HG02623 (cell line): ENCODE data around the gene ARTN.

Experiments
- ATAC-seq: cut with Tn5 transposase; IDR thresholded peaks from one replicate; pipeline ENCODE4 v1.9.1; 2021; ENCODE audit warnings: moderate library complexity; ENCODE audit not compliant: unreplicated experiment

ARTN gene

DNA sequence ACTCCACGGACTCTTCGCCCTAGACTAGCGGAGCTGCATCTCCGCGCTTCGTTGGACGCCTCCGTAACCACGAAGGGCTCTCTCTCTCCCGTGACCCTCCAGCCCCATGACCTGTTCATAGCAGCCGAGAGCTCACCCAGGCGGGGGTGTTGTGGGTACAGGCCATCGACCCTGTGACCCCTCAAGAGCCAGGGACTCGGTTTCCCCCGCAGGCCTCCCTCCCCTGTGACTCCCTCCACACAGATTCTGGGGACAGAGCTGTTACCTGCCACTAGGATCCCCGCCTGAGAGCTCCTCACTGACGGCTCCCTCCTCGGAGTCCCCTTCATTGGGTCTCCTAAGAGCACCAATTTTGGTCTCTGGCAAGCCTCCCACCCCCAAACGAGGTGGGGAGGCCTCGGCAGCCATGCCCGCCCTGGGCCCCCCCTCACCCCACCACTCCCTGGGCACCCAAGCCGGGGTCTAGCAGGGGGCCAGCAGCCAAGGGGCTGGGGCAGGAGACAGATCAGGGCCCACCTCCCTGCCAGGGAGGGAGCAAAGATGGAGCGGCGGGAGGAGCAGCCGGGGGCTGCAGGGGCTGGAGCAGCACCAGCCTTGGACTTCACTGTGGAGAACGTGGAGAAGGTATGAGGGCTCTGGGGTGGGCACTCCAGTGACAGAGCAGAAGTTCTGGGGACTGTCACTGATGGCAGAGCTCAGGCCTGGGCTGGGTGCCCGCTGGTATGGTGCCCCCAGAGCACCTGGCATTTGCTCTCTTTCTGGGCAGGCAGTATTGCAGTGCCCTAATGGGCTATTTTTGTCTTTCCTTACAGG is 13.7 kb downstream of the ARTN start:
- peak; percentile 16 for ATAC-seq

DNA sequence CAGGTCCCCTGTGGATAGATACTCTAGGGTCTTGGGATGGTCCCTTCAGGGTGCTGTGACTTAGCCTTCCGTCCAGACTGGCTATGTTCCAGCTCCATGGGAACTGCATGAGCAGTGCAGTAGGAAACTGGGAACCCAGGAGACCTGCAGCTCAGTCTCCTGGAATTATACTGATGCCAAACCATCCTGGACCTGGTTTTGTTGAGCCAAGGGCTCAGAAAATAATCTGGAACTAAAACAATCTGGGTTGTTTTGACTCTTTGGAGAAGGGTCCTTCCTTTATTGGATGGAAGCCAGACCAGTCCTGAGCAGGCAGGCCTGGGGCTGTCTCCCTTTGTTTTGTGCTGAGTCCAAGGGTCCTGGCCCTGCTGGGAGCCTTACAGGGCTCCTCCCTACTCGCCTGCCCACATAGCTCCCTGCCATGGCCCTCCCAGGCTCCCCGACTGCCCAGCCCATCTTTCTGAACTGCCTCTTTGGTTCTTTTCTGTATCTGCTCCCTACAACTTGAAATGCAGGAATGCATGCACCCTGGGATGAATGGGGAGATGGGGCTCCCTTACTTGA is 14.4 kb downstream of the ARTN start:
- no peak for ATAC-seq

DNA sequence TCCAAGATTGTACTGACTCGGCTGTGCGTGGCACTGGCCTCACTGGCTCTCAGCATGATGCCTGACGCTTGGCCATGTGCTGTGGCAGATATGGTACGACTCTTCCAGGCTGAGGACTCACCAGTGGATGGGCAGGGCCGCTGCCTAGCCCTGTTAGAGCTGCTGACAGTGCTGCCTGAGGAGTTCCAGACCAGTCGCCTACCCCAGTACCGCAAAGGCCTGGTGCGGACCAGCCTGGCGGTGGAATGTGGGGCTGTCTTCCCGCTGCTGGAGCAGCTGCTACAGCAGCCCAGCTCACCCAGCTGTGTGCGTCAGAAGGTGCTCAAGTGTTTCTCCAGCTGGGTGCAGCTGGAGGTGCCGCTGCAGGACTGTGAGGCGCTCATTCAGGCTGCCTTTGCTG is 16.1 kb downstream of the ARTN start:
- no peak for ATAC-seq

DNA sequence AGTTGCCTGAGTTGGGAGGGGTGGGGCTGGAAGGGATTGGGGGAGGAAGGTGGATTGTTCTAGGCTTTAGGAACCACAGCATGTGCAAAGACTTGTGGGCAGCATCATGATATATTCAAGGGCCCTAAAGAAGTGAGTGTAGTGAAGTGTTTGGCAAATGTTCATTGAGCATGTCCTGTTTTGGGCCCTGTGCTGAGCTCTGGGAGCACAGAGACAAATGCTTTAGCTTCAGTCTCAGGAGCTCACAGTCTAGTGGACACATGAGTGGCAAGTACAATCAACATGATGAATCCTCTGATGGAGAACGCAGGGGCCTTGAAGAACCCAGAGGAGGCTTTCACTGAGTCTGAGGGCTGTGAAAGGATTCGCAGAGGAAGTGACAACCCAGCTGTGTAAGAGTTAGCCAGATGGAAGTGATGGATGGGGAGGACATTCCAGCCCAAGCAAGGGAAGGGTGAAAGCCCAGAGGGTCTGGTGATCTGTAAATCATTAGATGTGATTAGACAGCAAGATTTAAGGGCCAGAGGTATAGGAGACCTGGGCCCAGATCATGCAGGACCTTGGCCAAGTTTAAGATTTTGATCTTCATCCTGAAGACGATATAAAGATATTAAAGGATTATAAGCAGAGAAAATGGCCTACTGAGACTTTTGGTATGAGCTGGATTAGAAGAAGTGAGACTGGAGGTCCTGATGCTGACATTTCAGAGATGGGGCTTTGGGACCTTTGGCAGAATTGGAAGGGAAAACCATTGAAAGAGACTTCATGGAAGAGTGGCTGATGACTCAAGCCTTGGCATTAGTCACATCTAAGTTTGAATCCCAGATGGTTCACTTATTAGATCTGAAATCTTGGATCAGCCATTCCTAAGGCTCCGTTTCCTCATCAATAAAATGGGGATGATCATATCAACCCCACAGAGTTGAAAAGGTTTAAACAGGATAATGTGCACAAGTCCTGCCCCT is 17.7 kb downstream of the ARTN start:
- ATAC-seq: no peak

DNA sequence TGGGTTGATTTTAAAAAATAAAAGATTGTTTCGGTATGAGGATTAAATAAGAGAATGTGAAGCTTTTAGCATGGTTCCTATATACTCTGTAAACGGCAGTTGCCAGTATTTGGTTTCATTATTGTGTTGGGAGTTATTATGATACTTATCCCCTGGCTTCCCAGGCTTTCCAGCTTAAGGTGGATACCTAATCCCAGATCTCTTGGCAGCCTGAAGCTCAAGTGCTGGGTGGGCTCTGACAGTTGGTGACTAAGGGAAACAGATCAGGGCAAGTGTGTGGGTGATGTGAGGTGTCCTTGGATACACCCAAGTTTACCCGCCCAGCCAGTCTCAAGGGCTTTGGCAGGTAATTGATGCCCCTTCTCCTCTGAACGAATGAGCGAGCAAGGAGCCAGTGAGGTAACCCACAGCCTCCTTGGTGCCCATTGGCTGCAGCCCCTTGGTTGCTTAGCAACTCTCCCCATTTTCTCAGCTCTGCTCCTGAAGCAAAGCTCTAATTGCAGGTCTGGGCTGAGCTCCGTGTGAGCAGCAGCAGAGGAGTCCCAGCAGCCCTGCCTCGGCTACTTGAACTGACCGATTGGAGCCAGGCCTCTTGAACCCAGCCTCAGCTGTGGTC is 19.2 kb downstream of the ARTN start:
- ATAC-seq: no peak

DNA sequence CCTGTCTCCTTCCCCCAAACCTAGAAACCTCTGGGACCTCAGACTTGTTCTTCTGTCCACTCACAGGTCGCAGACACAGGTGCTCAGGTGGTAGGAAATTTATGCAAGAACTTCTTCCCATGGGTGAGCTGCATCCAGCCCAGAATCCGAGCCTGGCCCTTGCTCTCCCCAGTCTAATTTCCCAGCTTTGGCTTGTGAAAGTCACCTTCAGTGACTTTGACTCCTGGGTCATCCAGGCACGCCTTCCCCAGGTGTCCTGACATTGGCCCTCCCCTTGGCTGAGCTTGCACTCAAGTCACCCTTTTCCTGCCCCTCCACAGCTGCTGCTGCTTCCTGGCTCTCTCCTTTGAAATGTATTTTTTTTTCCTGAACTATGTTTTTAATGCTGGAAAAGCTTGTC is 19.8 kb downstream of the ARTN start:
- ATAC-seq: no peak

DNA sequence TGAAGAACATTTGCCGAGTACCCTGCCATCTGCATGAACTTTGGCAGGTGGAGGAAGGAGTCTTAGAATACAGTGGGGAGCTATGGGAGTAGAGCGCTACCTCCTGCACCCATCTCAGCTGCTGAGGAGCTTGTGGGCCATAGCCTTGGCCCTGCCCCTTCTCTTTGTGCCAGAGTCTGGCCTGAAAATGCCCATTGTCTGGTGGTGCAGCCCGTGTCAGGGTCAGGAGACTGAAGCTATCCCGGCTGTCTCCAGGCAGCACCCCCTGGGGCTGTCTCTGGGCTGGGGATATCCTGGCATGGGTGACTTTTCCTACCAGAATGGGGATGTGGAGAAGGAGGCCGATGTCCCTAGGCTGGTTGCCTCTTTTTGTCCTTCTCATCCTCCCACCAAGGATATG is 20.4 kb downstream of the ARTN start:
- no peak for ATAC-seq

DNA sequence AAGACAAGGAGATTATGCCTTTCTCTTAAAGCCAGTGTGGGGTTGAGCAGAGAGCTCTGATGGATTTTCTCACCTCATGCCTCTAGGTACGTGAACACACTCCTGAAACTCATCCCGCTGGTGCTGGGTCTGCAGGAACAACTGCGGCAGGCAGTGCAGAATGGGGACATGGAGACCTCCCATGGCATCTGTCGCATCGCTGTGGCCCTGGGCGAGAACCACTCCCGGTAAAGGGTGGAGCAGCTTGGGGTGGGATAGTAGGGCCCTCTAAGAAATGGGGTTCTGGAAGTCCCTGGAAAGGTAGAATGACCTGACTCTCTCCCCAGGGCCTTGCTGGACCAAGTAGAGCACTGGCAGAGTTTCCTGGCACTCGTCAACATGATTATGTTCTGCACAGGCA is 22.6 kb downstream of the ARTN start:
- ATAC-seq: no peak

DNA sequence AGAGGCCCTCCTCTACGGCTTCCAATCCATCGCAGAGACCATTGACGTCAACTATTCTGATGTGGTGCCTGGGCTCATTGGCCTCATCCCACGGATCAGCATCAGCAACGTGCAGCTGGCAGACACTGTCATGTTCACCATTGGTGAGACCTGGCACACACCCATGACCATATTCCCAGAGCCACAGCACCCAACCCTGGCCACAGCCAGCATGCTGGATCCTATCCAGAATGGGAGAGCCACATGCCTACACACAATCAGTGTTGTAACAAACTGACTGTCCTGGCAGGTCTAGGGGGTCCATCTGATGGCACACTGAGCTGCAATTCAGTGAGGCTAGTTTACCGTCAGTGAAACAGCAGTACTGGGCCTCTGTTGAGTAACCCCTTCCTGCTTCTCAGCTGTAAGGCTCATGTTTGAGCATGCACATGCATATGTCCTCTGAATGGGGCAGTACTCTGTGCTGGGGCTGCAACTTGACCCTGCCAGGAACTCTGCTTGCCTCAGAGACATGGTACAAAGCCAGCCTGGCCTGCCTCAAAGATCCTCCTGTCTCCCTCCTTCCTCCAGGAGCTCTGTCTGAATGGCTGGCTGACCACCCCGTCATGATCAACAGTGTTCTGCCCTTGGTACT is 23.9 kb downstream of the ARTN start:
- ATAC-seq: no peak

DNA sequence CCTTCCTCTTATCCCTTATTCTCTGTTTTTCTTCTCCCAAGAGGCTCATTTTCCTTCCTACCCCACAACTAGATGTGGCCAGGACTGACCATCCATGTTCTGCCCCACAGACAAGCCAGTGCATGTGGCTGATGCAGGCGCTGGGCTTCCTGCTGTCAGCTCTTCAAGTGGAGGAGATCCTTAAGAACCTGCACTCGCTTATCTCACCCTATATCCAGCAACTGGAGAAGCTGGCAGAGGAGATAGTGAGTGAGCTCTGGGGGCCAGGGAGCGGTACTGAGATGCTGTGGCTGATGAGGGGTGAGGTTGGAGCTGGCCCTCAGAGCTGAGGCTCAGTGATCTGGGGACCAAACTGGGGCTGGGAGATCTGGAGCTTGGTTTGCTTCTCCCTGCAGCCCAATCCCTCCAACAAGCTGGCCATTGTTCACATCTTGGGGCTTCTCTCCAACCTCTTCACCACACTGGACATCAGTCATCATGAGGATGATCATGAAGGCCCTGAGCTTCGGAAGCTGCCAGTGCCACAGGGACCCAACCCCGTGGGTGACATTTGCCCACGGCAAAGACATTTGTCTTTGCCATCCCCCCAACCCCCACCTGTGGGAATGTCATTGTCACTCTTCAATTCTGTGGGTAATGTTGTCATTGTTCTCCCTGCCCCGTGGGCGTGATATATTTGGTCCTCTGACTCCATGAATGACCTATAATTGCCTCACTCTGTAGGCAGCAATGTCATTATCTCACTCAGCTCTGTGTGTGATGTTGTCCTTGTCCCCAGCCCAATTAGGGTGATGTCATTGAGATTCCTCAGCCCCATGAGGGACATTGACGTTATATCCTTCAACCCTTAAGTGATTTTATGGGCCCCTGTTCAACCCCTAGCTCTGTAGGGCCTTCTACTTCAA is 25.0 kb downstream of the ARTN start:
- ATAC-seq: no peak

DNA sequence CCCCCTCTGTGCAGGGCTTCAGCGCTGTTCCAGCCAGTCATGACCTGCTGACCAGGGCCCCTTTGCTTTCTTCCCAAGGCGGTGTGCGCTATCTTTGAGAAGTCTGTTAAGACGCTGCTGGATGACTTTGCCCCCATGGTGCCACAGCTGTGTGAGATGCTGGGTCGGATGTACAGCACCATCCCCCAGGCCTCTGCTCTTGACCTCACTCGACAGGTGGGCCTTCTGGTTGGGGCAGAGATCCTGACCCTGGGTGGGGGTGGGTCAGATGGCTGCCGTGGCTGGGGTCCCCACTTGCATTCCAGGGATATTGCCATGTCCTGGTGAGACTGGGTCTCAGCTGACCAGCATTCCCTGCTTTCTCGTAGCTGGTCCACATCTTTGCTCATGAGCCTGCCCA is 27.2 kb downstream of the ARTN start:
- ATAC-seq: no peak

DNA sequence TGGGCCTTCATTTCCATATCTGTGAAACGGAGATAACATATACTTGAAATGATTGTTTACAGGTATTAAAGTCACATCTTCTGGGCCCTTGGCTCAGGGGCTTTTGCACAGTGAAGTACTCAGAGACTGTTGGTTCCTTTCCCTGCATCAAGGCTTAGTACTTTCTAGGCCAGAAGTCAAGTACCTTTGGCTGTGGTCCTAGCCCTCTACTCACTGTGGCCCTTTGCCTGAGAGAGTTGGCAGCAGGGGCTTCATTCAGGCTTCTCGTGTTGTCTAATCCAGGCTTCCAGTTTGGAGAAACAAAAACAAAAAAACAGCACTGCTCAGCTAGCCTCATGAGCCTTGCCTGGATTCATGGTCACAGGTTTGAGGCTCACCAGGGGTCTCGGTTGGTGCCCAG is 28.1 kb downstream of the ARTN start:
- ATAC-seq: no peak

DNA sequence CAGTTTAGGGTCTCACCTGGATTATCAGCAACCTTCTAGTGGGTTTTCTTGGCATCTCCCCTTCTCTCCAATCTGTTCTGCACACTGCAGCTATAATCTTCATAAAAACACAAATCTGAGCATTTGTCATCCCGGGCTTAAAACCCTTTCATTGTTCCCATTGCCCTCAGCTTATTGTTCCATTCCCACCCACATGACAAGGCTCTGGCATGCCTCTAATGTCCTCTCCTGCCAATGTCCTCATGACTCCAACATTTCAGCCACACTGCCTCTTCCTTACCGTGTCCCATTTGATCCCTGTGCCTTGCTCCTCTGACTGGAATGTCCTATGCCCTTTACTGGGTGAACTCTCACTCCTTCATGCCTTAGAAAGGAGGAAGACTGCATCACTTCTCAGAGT is 28.7 kb downstream of the ARTN start:
- ATAC-seq: no peak

DNA sequence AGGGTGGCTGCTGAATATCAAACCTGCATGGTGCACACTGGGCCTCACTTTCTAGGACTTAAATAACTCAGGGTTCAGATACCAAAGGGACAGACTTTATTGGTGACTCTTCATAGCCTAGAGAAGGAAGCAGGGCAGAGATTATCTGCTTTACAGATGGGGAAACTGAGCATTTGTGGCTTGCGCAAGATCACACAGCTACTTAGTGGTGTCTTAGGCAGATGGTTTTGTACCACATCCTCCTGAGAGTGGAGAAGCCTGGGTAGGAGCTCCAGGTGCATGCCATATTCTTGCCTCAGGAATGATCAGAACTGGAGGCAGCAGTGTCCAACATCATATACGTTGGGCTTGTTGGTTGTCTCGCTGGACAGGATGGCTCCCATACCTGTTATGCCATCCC is 29.4 kb downstream of the ARTN start:
- no peak for ATAC-seq

DNA sequence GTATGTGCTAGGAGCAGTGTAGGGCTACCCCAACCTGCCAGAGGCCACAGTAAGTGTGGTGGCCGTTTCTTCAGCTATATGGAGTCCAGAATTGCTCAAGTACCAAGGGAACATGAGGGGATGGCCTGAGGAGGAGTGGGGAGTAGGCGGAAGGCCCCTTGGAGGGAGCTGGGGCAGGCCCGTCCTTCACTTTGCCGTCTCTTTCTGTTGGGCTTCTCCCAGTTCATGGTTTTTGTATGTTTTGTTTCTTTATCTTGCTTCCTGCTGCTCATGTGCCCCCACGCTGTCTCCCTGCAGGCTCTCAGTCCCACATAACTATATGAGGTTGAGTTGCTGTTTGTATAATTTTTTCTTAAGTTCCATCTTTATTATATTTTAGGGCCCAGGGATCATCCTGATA is 30.3 kb downstream of the ARTN start:
- ATAC-seq: no peak

DNA sequence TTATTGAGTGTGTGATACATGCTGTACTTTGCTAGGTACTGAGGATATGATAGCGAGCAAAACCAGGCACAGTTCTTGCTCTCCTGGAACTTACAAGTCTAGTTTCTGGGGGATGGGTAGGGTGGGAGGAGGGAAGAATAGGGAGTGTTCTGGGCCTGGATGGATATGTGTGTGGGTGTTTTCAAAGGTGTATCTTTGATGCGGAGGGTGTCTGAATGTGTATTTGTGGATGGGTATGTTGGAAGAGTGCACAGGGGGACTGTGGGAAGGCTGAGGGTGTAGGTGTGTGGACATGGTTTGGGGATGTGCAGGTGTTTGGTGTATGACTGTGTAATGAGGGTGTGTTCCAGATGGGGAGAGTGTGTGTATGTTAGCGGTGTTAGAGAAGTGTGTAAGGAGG is 31.7 kb downstream of the ARTN start:
- no peak for ATAC-seq

DNA sequence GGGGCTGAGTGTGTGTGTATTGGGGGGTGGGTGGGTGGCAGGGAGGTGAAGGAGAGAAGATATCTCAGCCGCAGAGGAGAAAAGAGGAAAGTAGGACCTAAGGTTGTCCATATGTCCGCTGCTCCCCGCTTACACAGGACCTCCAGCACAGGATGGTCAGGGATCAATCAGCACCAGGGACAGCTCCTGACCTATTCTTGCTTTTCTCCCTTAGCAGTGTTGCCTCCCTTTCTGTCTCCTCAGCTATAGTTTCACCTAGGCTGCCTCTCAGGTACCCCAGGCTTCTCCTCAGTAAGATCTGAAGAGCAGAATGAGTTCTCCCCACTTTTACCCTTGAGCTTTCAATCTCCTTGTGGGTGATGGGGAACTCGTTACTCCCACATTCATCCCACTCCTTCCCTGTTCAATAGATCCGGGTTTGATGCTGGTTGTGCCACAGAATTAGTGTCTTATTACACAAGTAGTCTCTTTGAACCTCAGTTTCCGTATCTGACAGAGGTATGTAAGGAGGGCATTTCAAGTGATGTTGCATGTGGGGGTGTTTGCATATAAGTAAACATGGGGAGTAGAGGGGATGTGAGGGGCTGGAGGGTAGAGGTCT is 34.8 kb downstream of the ARTN start:
- ATAC-seq: no peak

DNA sequence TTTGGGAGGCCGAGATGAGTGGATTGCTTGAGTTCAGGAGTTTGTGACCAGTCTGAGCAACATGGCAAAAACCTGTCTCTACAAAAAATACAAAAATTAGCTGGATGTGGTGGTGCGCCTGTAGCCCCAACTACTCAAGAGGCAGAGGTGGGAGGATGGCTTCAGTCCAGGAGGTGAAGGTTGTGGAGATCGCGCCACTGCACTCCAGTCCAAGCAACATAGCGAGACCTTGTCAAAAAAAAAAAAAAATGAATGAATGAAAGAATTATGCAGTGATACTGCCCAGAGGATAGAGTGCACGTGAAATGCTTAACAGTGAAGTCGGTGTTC is 35.8 kb downstream of the ARTN start:
- no peak for ATAC-seq

DNA sequence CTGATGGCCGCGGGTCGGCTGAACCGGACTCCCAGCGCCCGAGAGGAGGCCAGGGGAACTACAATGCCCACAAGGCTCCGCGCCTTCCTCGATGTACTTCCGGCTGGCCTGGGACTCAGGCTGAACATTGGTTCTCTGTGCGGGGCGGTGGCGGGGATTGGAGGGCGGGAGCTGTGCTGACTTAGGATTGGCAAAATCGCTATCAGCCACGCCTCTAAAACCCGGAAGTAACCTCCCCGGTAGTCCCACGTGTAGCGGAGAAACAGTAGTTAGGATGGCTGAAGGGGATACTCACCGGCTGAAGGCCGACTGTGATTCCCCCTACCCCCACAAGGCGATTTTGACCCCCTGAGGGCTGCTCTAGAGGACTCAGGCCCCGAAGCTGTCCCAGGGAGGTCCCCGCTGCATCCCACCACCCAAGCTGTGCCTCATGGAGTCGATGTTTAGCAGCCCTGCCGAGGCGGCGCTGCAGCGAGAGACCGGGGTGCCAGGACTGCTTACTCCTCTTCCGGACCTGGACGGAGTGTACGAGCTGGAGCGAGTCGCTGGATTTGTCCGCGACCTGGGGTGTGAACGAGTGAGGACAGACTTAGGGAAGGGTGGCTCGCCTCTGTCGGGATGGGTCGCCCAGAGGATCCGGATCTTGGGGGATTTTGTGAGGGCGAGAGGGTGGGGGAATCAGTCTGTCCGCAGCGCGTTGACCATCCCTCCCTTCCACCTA is 36.3 kb downstream of the ARTN start, which contains the start of gene DPH2:
Gene DPH2 (plus strand): TSS at position 265 of the 721 bp plus-strand sequence. CDS start 166 bp downstream, at position 431.
- ATAC-seq: peak; percentile 88
